Fibroblast of skin of right biceps (primary cell): ENCODE data around the gene PKMYT1.

Source experiments
- DNase-seq: peaks from one replicate; pipeline ENCODE4 v3.0.0-alpha.2; 2013

The PKMYT1 gene

GRCh38 chr16:3017794-3018506, 37.7 kb upstream of the PKMYT1 start, which contains the start of gene CLDN6:
TSS of gene CLDN6 (minus strand) at chr16:3018183. CDS start at chr16:3016021, 2,162 bp downstream.
- peak; percentile 30 for DNase-seq

DNA sequence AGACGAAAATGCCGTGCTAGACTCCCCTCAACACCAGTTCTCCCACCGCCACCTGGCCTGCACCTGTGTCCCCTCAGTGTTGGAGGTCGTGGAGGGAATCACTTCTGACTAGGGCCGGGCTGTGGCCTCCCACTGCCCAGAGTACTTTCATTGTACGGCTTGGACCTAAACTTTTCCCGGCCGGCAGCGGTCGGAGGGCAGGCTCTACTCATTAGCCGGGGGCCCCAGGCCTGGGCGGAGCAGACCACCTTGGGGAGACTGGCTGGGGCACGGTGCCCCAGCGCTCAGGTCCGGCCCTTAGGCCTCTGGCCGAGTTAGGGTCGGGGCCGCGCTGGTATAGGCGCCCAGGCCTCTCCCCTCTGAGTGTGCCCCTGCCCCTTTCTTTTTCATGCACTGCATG, 37.1 kb upstream of the PKMYT1 start:
- DNase-seq = no peak

GRCh38 chr16:3015865-3016521, 35.7 kb upstream of the PKMYT1 start:
- DNase-seq = no peak

GRCh38 chr16:3014971-3015370, 34.7 kb upstream of the PKMYT1 start:
- DNase-seq = no peak

DNA sequence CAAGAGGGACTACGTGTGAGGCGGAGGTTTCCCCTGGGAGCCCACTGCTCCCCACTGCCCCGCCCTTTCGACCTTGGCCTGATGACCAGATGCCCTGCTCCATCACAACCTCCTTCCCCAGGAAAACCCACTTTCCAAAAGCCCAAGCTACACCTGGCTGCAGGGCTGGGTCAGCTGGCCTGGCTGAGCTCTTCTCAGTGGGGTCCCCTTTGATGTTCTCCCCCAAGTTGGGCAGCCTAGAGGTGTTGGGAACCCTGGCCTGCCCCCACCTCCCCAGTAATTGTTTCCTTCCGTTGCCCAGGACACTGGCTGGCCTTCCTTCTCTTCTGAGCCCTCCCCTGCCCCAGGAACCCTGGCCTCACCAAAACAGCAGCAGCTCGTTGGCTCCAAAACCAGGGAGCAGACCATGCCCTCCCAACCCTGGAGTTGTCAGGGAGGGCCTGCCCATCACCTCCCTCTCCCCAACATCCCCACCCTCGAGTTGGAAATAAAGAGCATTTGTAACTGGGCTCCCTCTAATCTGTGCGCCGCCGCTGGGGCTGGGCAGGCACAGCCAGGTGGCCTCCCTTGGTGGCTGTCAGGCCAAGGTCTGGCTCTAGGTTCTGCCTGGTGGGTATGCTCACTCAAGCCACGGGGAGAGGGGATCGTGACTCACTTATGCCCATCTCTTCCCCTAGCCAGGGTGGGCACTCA, 33.9 kb upstream of the PKMYT1 start:
- DNase-seq = no peak

- no peak for DNase-seq
Measured at GRCh38 chr16:3013491-3013951, 33.3 kb upstream of the PKMYT1 start.

GRCh38 chr16:3012828-3013420, 32.7 kb upstream of the PKMYT1 start, which contains the start of gene CLDN9:
TSS of gene CLDN9 (plus strand) at chr16:3012923. CDS start at chr16:3013363, 440 bp downstream.
- no peak for DNase-seq

DNA sequence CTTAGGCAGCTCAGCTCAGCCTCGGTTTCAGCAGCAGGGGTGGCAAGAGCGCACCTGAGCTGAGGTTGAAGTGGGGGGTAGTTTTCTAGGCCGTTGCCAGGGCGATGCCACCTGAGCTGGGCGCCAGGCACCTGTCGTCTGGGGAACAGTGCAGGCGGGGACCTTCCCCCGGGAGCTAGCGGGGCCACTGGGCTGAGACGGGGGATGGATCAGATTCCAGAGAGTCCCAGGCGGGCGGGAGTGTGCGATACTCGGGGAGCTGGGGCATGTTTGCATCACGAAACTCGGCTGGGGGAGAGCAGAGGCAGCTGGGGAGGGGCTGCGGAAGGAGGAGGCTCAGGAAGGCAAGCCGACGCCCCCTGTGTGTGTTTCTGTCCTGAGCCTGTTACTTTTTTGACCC, 32.0 kb upstream of the PKMYT1 start:
- DNase-seq = no peak

DNA sequence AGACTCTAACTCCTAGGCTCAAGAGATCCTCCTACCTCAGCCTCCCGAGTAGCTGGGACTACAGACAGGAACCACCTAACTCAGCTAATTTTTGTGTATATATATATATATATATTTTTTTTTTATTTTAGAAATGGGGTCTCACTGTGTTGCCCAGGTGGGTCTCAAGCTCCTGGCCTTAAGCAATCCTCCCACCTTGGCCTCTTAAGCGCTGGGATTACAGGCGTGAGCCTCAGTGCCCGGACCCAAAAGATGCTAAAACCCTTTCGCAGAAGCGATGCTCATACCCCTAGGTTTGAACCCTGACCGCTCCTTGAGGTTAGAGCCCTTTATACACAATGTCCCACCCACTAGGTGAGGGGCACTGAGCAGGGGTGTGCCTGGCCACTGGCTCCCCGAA, 30.3 kb upstream of the PKMYT1 start:
- DNase-seq = no peak

DNA sequence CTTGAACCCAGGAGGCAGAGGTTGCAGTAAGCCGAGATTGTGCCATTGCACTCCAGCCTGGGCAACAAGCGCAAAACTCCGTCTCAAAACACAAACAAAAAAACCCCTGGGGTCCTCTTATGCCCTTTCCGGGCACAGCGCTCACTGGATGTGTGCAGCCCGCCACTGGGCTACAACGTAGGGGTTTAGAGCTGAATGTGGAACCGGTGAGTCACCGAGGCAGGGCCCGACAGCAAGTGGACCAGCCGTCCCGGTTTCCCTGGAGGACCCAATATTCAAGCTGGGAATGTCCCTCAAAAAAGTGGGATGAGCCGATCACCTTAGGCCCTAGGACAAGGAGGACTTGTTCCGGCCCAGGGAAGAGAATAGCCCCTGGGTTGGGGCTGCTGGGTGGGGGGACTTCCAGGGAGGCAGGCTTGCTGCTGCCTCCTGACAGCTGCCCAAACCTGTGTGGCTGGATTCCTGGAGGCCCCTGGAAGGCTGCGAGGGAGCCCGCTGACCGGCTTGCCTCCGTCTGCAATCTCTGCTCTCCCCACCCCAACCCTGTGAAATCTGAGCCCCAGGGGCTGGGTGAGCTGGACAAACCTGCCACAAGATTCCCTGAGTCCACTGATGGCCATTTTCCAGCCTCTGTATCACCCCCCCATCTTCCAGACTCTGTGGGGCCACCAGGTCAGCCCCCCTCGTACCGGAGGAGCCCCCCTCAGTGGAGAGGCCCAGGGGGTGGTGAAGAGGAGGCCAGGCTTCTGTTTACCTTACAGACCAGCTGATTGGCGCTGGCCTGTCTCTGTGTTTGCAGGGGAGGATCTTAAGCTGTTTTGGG, 29.5 kb upstream of the PKMYT1 start:
- no peak for DNase-seq

GRCh38 chr16:3008690-3009037, 28.4 kb upstream of the PKMYT1 start:
- no peak for DNase-seq

DNA sequence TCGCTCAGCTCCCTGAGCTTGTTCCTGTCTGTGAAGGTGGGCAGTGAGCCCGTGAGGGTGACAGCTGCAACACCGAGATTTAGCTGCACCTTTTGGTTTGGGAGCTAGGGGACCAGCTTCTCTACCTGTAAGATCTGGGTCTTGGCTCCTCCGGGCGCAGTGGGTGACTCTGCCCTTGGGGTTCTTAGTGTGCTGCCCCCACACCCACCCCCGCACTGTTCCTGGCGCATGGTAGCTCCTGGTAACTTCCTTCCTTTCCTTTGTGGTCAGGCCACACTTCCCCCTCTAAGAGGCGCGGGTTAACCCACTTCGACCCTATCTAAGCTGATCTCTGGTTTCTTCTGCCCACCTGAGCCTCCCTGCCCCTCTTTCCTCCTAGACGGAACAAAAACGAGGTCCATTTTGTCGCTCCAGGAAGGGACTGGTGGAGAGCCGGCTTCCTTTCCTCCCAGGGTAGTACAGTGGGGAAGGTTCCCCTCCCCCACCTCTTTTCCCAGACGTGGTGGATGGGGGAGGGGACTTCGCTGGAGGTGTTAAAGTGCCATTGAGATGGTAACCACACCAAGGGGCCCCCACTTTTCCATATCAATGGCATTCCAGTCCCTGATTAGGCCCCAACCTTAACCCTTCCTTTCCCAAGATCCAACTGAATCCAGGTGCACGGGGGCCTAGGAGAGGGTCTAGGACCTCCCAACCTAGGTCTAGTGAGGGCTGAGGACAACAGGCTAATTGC, 27.9 kb upstream of the PKMYT1 start:
- no peak for DNase-seq

DNA sequence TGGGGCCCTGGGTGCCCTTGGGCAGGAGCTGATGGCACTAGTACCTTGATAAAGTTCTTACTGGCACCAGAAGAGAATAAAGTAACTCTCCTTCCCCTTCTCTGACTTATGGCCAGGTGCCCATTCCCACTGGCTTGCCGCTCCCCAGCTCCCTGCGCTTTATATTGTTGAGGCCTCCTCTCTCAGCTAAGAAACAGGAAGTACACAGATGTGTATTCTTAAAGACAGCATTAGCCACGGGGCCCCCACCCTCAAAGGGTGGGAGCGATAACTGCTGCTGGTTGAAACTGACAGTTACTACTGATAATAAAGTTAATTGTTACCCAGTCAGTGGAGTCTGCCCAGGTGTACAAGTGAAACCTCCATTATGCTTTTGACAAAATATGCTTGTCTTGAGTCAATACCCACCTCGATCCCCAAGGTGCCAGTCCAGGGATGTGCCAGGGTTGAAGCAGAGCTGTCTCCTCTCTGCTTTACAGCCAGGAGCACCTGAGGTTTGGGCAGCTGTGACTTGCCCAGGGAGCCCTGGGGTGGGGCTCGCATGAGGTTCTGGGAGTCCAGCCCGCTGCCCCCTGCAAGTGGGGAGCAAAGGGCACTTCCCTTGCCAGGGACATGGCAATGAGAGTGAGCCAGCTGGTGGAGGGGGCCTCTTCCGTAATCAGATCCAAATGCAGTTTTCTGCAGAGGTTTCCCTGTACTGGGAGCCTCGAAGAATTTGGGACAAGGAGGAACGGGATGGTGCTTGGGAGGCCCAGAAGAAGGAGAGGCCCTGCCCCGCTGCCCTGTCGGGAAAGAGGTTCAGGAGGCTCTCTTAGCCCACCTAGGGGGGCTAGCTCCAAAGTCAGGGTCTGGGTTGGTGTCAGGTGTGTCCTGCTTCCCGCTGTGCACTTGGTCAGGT, 27.1 kb upstream of the PKMYT1 start:
- no peak for DNase-seq

GRCh38 chr16:3004781-3005284, 24.6 kb upstream of the PKMYT1 start:
- no peak for DNase-seq

DNA sequence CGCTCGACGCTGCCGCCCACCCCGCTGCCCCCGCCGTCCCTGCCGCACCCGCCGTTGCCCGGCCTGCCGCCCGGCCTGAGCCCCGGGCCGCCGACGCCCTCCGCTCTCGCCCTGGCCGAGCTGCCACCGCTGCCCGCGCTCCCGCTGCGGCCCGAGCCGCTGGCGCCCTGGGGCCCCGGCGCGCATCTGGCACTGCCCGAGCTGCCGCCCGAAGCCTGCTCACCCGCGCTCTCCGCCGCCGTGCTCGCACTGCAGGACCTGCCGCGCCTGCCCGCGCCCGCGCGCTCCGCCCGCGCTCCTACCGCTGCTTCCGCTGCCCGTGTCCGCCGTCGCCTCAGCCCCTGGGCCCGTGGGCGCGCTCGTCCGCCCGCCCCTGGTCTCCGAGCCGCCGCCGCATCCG, 24.1 kb upstream of the PKMYT1 start:
- DNase-seq = no peak

DNA sequence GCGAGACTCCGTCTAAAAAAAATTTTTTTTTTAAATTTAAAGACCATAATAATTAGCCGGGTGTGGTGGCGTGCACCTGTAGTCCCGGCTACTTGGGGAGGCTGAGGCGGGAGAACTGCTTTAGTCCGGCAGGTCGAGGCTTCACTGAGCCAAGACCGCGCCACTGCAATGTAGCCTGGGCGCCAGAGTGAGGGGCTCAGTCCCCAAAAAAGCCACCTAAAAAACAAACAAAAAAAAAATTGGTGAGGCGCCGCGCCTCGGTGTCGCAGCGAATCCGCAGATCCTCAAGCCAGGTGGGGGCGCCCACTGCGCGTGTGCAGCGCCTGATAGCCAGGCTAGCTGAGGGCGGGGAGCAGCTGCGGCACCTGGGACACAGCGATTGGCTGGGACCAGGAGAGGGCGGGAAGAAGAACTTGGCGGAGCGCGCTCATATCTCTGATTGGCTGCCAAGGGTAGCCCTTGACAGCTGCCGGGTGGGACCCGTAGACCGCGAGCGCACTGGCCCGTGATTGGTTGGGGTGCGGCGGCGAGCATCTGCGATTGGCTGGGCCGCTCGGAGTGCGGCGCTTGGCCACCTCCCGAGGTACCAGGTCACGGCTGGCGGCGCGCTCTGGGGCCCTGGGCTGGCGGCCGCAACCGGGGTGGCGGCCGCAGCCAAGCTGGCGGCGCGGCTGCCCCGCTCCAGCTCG, 23.5 kb upstream of the PKMYT1 start:
- DNase-seq = peak; percentile 98

DNA sequence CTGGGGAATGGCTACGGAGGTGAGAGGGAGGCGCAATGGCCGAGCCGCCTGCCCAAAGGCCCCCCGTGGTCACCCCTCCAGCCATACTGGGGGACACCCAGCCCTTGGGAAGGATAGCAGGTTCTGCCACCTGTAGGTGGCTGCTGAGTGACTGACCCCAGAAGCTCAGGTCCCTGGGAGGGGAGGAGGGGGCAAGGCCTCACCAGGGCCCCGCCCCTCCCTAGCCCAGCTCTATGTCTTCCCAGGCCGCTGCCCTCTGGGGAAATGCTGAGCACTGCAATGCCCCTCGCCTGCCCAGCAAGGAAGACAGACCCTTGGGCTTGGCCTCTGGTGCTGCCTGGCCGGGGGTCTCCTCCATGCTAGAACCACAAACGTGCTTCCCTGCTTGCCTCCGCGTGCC, 21.1 kb upstream of the PKMYT1 start:
- no peak for DNase-seq

GRCh38 chr16:3000540-3000939, 20.3 kb upstream of the PKMYT1 start:
- DNase-seq = no peak

DNA sequence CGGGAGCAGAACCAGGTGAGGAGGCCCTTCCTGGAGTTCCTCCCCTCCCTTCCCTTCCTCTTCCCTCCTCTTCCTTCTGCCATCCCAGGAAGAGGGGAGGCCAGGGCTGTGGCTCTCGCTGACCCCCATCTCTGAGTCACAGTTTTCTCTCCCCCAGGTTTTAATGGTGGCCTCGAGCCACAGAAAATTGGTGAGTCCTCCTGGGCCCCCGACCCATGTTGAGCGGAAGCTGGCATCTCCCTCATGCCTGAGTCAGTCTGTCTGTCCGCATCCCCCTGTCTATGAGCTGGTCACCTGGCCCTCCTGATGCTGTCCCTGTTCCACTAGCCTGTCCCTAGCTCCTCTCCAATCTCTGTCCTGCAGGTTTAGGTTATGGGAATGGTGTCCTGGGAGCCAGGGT, 19.7 kb upstream of the PKMYT1 start:
- no peak for DNase-seq

DNA sequence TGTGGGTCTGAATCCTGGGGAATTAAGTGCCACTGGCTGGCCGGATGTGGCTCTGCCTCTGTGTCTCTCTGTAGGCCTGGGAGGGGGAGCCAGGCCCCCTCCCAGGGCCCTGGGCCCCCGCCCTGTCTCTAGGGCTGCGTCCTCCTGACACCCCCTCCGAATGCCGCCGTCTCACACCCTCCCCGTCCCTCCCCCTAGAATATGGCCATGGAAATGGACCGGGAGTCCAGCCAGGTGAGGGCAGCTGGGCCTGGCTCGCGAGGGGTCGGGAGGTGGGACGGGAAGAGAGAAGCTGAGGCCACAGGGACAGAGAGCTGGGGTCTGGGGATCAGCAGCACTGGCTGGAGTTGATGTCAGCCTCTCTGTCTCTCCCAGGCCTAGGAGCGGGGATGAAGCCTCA, 16.1 kb upstream of the PKMYT1 start:
- DNase-seq = no peak
